ENCODE results near the gene PDE4B.

The PDE4B gene

DNA sequence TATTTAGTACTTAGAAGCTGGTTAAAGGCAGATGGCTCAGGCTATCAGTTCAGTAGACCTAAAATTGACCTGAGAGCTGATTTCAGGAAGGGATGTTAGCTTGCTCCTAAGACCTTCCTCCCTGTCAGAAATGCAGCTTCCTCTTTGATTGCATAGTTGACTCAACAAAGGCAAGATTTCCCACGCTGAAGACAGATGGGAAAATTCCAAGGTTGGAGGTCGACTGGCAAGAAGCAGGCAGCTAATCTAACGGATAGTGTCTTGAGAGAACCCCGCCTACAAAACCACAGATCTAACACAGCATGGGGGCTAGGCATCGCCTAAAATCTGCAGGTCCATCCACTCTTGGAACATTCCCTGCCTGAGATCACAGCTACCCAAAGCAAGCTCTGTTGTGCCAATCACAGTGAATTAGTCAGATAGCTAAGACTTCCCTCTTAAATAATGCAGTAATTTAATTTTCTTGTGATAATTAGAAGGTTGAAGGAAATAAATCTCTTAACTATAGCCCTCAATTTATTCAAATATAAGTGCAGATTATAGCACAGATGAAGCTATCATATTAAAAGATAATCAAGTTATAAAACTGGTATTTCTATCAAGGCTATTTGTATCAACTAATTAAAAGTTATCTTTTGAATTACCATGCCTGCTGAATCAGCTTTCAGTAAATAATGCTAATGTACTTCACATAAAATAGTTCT, 383.5 kb downstream of the PDE4B start:
- H3K9me3 ChIP-seq (ENCODE audit: control insufficient read depth, low read length), result no peaks in the 10 kb centered on the region
- 32 to 37% methylated on average over 5 of the region's 5 CpGs for WGBS, 2 experiments
- no peak overlapping the region for H3K27ac ChIP-seq (ENCODE audit: insufficient read depth, low read depth, low read length, poor library complexity, severe bottlenecking)
- H3K27me3 ChIP-seq (ENCODE audit: control insufficient read depth, insufficient read depth, low read length, poor library complexity, severe bottlenecking), result no peaks in the 10 kb centered on the region
- H3K4me1 ChIP-seq (ENCODE audit: control insufficient read depth, insufficient read depth, low read length), result peaks cover 5% of the 10 kb centered on the region
- H3K36me3 ChIP-seq (ENCODE audit: control insufficient read depth, insufficient read depth, low read length), result no peaks in the 10 kb centered on the region
- H3K4me3 ChIP-seq (ENCODE audit: insufficient read depth, low read depth, low read length), result no peak overlapping the region

DNA sequence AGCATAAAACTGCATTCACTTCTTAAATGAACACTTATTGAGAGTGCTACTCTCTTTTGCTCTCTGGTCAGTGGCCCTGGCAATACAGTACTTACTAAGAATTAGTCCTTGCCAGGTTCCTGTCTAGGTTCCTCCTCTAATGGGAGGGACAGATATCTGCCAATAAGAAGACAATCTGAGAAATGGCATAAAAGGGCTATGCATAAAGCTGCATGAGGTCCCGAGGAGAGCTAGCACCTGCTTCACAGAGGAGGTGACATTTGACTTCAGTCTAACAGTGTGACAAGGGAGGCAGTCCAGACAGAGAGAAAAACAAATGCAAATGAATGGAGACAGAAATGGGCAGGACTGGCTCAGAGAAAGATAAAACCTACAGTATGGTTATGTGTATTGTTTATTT, 384.1 kb downstream of the PDE4B start:
- Histone ChIP-seq H3K4me1 (ENCODE audit: control insufficient read depth, insufficient read depth, low read length) (peaks cover 5% of the 10 kb centered on the region), H3K27me3 (ENCODE audit: control insufficient read depth, insufficient read depth, low read length, poor library complexity, severe bottlenecking) (no peaks in the 10 kb centered on the region), H3K9me3 (ENCODE audit: control insufficient read depth, low read length) (no peaks in the 10 kb centered on the region), H3K36me3 (ENCODE audit: control insufficient read depth, insufficient read depth, low read length) (no peaks in the 10 kb centered on the region), H3K27ac (ENCODE audit: insufficient read depth, low read depth, low read length, poor library complexity, severe bottlenecking) (no peak overlapping the region), H3K4me3 (ENCODE audit: insufficient read depth, low read depth, low read length) (no peak overlapping the region)
- 57 to 77% methylated on average over 1 of the region's 1 CpG for WGBS, 2 experiments

DNA sequence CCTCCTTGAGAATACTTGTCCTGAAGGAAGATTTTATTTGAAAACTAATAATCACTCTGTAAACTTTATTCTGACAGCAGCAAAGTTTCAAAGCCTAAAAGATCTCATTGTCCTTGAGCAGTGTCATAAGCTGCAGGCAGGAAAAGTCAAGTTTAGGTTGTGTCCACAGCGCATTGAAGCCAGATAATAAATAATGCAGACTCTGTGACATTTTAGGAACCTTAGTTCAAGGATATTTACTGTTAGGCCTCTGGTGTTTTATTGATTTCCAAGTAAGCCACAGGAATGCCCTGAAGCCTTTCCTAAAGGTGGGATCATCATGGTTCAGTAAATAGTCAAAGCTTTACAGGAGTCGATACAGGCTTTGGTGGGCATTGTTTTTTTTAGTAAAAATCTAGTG, 384.8 kb downstream of the PDE4B start:
- Histone ChIP-seq H3K4me1 (ENCODE audit: control insufficient read depth, insufficient read depth, low read length) (peaks cover 5% of the 10 kb centered on the region), H3K9me3 (ENCODE audit: control insufficient read depth, low read length) (no peaks in the 10 kb centered on the region), H3K36me3 (ENCODE audit: control insufficient read depth, insufficient read depth, low read length) (no peaks in the 10 kb centered on the region), H3K4me3 (ENCODE audit: insufficient read depth, low read depth, low read length) (no peak overlapping the region), H3K27ac (ENCODE audit: insufficient read depth, low read depth, low read length, poor library complexity, severe bottlenecking) (no peak overlapping the region), H3K27me3 (ENCODE audit: control insufficient read depth, insufficient read depth, low read length, poor library complexity, severe bottlenecking) (no peaks in the 10 kb centered on the region)
- WGBS, 2 experiments, result 94% methylated on average over 1 of the region's 2 CpGs

GRCh38 chr1:66182026-66182425, 389.3 kb downstream of the PDE4B start:
- Histone ChIP-seq H3K27ac (ENCODE audit: insufficient read depth, low read depth, low read length, poor library complexity, severe bottlenecking) (no peak overlapping the region), H3K4me1 (ENCODE audit: control insufficient read depth, insufficient read depth, low read length) (no peaks in the 10 kb centered on the region), H3K9me3 (ENCODE audit: control insufficient read depth, low read length) (no peaks in the 10 kb centered on the region), H3K4me3 (ENCODE audit: insufficient read depth, low read depth, low read length) (no peak overlapping the region), H3K27me3 (ENCODE audit: control insufficient read depth, insufficient read depth, low read length, poor library complexity, severe bottlenecking) (no peaks in the 10 kb centered on the region), H3K36me3 (ENCODE audit: control insufficient read depth, insufficient read depth, low read length) (no peaks in the 10 kb centered on the region)
- WGBS, 2 experiments, result 90 to 97% methylated on average over 3 of the region's 4 CpGs

DNA sequence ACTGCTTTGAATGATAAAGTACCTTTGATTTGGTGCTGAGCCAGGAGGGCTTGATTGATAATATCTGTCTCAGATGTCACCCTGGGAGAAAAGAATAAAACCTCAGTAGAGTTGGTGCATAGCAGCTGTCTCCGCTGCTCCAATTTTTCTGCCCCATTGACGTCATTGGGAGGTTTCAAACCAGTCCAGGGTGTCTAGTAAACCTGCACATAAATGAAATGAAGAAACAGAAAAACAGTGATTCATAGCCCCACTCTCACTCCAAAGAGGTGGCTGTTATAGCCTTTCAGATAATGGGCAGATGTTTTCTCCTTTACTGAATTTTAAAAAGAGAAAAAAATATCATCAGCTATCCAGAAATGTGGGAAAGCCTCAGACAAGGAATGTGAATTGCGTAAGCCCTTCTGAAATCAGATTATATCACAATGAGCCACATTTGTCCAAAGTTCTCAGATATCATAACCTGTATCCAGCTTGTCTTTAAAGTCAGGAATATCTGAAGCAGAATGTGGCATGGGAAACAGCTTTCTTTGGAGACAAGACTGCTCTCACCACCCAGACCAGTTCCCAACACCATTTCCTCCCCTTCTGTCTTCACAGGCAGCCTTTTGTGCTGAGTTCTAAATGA, 390.0 kb downstream of the PDE4B start:
- no peak overlapping the region for H3K4me3 ChIP-seq (ENCODE audit: insufficient read depth, low read depth, low read length)
- H3K9me3 ChIP-seq (ENCODE audit: control insufficient read depth, low read length), result no peaks in the 10 kb centered on the region
- WGBS, 2 experiments, result 91 to 92% methylated on average over 3 of the region's 3 CpGs
- no peak overlapping the region for H3K27ac ChIP-seq (ENCODE audit: insufficient read depth, low read depth, low read length, poor library complexity, severe bottlenecking)
- H3K27me3 ChIP-seq (ENCODE audit: control insufficient read depth, insufficient read depth, low read length, poor library complexity, severe bottlenecking), result no peaks in the 10 kb centered on the region
- H3K4me1 ChIP-seq (ENCODE audit: control insufficient read depth, insufficient read depth, low read length), result no peaks in the 10 kb centered on the region
- H3K36me3 ChIP-seq (ENCODE audit: control insufficient read depth, insufficient read depth, low read length), result no peaks in the 10 kb centered on the region

DNA sequence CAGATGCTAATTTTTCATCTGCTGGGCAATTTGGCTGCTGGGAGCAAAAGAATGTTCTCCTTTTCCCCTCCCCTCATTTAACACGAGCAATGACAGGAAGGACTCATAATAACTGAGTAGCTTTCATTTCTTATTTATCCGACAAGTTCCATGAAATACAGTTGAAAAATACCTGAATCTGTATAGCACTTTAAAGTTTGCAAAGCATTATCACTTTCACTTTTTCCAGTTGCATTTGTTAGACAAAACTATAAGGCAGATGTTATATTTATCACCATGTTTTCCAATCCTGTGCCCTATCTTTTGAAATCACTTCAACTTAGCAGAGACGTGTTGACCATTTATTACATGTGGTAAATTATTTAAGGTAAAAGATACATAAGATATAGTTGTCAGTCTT, 390.7 kb downstream of the PDE4B start:
- H3K27ac ChIP-seq (ENCODE audit: insufficient read depth, low read depth, low read length, poor library complexity, severe bottlenecking), result no peak overlapping the region

GRCh38 chr1:66197120-66197519, 404.4 kb downstream of the PDE4B start:
- whole genome bisulfite sequencing, 2 experiments, result 92% methylated on average over 4 of the region's 4 CpGs
- Histone ChIP-seq H3K4me3 (ENCODE audit: insufficient read depth, low read depth, low read length) (no peak overlapping the region), H3K4me1 (ENCODE audit: control insufficient read depth, insufficient read depth, low read length) (no peaks in the 10 kb centered on the region), H3K9me3 (ENCODE audit: control insufficient read depth, low read length) (no peaks in the 10 kb centered on the region), H3K27me3 (ENCODE audit: control insufficient read depth, insufficient read depth, low read length, poor library complexity, severe bottlenecking) (no peaks in the 10 kb centered on the region), H3K36me3 (ENCODE audit: control insufficient read depth, insufficient read depth, low read length) (no peaks in the 10 kb centered on the region), H3K27ac (ENCODE audit: insufficient read depth, low read depth, low read length, poor library complexity, severe bottlenecking) (no peak overlapping the region)

More for the DNA sequence above, 390.7 kb downstream of the PDE4B start:
- Histone ChIP-seq H3K27me3 (ENCODE audit: control insufficient read depth, insufficient read depth, low read length, poor library complexity, severe bottlenecking) (no peaks in the 10 kb centered on the region), H3K9me3 (ENCODE audit: control insufficient read depth, low read length) (no peaks in the 10 kb centered on the region), H3K36me3 (ENCODE audit: control insufficient read depth, insufficient read depth, low read length) (no peaks in the 10 kb centered on the region), H3K4me3 (ENCODE audit: insufficient read depth, low read depth, low read length) (no peak overlapping the region), H3K4me1 (ENCODE audit: control insufficient read depth, insufficient read depth, low read length) (no peaks in the 10 kb centered on the region)
- WGBS, 2 experiments, result 98 to 100% methylated on average over 2 of the region's 3 CpGs

DNA sequence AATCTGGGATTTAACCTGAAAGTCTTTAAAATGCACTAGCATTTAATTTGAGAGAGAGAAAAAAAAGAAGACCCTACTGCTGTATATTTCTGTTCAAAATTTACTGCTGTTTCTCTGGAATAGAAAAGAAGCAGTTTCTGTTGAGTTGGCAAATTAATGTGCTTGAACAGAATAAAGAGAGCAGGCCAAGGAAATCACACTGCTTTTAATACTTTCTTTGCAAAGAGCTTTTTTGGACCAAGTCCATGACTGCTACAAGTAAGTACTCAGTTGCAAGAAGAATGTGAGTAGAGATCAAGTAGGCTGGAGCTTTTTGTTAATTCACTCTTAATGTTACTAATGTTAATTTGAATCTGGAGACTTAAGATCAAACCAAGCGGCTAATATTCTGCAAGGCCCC, 405.1 kb downstream of the PDE4B start:
- no peak overlapping the region for H3K27ac ChIP-seq (ENCODE audit: insufficient read depth, low read depth, low read length, poor library complexity, severe bottlenecking)
- no peak overlapping the region for H3K4me3 ChIP-seq (ENCODE audit: insufficient read depth, low read depth, low read length)
- H3K9me3 ChIP-seq (ENCODE audit: control insufficient read depth, low read length), result no peaks in the 10 kb centered on the region
- H3K4me1 ChIP-seq (ENCODE audit: control insufficient read depth, insufficient read depth, low read length), result no peaks in the 10 kb centered on the region
- WGBS, 2 experiments, result no CpG with 5 or more reads among the region's 1 CpG
- no peaks in the 10 kb centered on the region for H3K27me3 ChIP-seq (ENCODE audit: control insufficient read depth, insufficient read depth, low read length, poor library complexity, severe bottlenecking)
- no peaks in the 10 kb centered on the region for H3K36me3 ChIP-seq (ENCODE audit: control insufficient read depth, insufficient read depth, low read length)

DNA sequence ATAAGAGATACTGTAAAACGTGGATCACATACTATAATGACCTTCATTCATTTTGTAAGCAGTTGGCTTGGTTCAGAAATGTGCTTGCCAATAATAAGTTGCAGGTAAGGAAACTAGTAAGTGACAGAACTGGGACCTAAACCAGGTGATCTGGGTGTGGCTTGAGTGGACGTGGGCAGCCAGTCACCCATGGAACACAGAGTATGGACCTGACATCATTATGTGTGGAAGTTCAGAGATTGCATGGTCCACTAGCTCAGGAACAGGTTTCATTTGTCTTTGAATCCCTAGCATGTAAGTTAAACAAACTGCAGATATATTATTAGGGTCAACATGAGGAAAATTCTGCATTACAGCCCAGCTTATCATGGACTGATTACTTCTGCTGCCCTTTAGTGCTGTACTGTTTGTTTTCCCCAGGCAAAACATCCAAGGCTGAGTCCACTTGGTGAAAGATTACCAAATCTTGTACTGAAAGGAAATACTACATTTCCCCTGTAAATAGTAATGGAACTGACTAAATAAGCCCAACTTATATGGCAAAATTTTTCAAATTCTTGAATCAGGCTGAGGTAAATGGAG, 414.0 kb downstream of the PDE4B start:
- Histone ChIP-seq H3K27me3 (ENCODE audit: control insufficient read depth, insufficient read depth, low read length, poor library complexity, severe bottlenecking) (no peaks in the 10 kb centered on the region), H3K4me1 (ENCODE audit: control insufficient read depth, insufficient read depth, low read length) (no peaks in the 10 kb centered on the region), H3K27ac (ENCODE audit: insufficient read depth, low read depth, low read length, poor library complexity, severe bottlenecking) (no peak overlapping the region), H3K9me3 (ENCODE audit: control insufficient read depth, low read length) (no peaks in the 10 kb centered on the region), H3K36me3 (ENCODE audit: control insufficient read depth, insufficient read depth, low read length) (no peaks in the 10 kb centered on the region), H3K4me3 (ENCODE audit: insufficient read depth, low read depth, low read length) (no peak overlapping the region)
- 81 to 93% methylated on average over 1 to 2 of the region's 2 CpGs for WGBS, 2 experiments

DNA sequence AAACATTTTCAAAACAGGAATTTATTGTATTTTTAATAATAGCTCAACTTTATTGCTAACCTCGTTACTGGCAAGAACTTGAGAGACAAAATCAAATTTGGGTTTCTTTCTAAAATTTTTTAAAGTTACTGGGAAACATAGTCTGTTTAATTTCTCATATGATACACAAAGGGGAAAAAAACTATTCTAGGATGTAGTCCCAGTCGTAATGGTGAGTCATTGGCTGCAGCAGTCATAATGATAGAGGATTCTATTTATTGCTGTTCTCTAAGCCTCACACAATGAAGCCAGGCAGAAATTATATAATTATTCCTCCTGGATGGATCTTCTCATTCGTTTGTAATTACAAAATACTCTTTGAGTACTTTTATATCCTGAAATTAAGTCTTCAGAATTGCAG, 414.8 kb downstream of the PDE4B start:
- H3K9me3 ChIP-seq (ENCODE audit: control insufficient read depth, low read length), result no peaks in the 10 kb centered on the region
- H3K4me3 ChIP-seq (ENCODE audit: insufficient read depth, low read depth, low read length), result no peak overlapping the region
- H3K27ac ChIP-seq (ENCODE audit: insufficient read depth, low read depth, low read length, poor library complexity, severe bottlenecking), result no peak overlapping the region
- H3K27me3 ChIP-seq (ENCODE audit: control insufficient read depth, insufficient read depth, low read length, poor library complexity, severe bottlenecking), result no peaks in the 10 kb centered on the region
- H3K36me3 ChIP-seq (ENCODE audit: control insufficient read depth, insufficient read depth, low read length), result no peaks in the 10 kb centered on the region
- no peaks in the 10 kb centered on the region for H3K4me1 ChIP-seq (ENCODE audit: control insufficient read depth, insufficient read depth, low read length)
- 29 to 89% methylated on average over 1 to 3 of the region's 3 CpGs for WGBS, 2 experiments
